Heart left ventricle (tissue), 16 donors: ENCODE results near the gene ACSL1. TPM values are rescaled to one million over a fixed set of nuclear protein-coding genes. Genes with fewer than 3 reads are reported as not detected.

Experiments used
- ATAC-seq, 4 donors: fragments of 200-7000 bp; cut with Tn5 transposase; one replicate each; pipeline ENCODE4 v1.9.1; 2020 to 2022; ENCODE audit warnings: moderate library complexity in 4 of 4, mild to moderate bottlenecking in 3 of 4, moderate number of reproducible peaks in 1 of 4
- DNase-seq, 5 donors: peaks; one replicate each; pipeline ENCODE4 v3.0.0-alpha.2; 2020
- H3K27ac ChIP-seq, 12 donors: fragments of 200-600 bp; sonication (generic) in 4 of 12; one replicate each; pipeline versions ENCODE4 v1.5.0 to v1.8.0; 2016 to 2022; ENCODE audit warnings: mild to moderate bottlenecking in 2 of 12
- H3K27me3 ChIP-seq, 9 donors: fragments of 200-600 bp; sonication (generic) in 2 of 9; one replicate each; pipeline versions ENCODE4 v1.5.1 to v1.8.0; 2016 to 2022; ENCODE audit warnings: mild to moderate bottlenecking in 3 of 9
- H3K36me3 ChIP-seq, 9 donors: fragments of 200-600 bp; sonication (generic) in 2 of 9; one replicate each; pipeline versions ENCODE4 v1.5.0 to v1.8.0; 2018 to 2022; ENCODE audit warnings: mild to moderate bottlenecking in 2 of 9
- H3K4me1 ChIP-seq, 12 donors: fragments of 200-600 bp; sonication (generic) in 4 of 12; one replicate each; pipeline versions ENCODE4 v1.5.0 to v1.8.0; 2016 to 2022; ENCODE audit warnings: mild to moderate bottlenecking in 3 of 12
- H3K4me3 ChIP-seq, 12 donors: fragments of 200-600 bp; sonication (generic) in 4 of 12; one replicate each; pipeline versions ENCODE4 v1.5.0 to v1.8.0; 2017 to 2022; ENCODE audit warnings: mild to moderate bottlenecking in 9 of 12, moderate library complexity in 4 of 12
- H3K9me3 ChIP-seq, 12 donors: fragments of 200-600 bp; sonication (generic) in 4 of 12; one replicate each; pipeline versions ENCODE4 v1.5.0 to v1.8.0; 2016 to 2022; ENCODE audit warnings: mild to moderate bottlenecking in 1 of 12
- POLR2A ChIP-seq, 2 donors: fragments of 450-650 bp; IDR thresholded peaks; one replicate each; pipeline ENCODE4 v1.6.1; 2017; ENCODE audit warnings: antibody characterized with exemption in 2 of 2, mild to moderate bottlenecking in 2 of 2, moderate library complexity in 2 of 2
- WGBS, 4 donors: extraction: QIAGEN DNeasy Blood & Tissue Kit in 2 of 4; methylation state at CpG; one replicate each; pipeline versions ENCODE4 v1.1.5 to v1.1.7; 2013 to 2018; 5-methylcytosine and 5-hydroxymethylcytosine counted together
- intact Hi-C, 10 donors: fragments of 100-400 bp; cut with DNase I; formaldehyde crosslinking; loops; one replicate each; pipeline versions ENCODE4 v1.11.1 to v1.14.2; 2022
- polyA plus RNA-seq, 2 donors: library from polyadenylated mRNA; stranded (reverse); fragments of 200-250 nt; gene quantifications; one replicate each; pipeline ENCODE4 v1.2.3, GENCODE V29; 2013
- total RNA-seq, 9 donors: library from RNA; depleted of rRNA in 2 of 9; stranded (reverse); fragments of >200 nt in 2 of 9; fragmentation: NEBNext Ultra II Directional in 3 of 9; extraction: Animal tissue kit (Norgen Biotek cat#: 25700) in 3 of 9; gene quantifications; one replicate each; pipeline versions ENCODE4 v1.1.0 to v1.2.4, GENCODE V29; 2016 to 2023
- TF ChIP-seq, protein P1 (sequence below), 12 donors: fragments of 200-600 bp; sonication (generic) in 4 of 12; IDR thresholded peaks; one replicate each; pipeline versions ENCODE4 v1.5.0 to v1.8.0; 2018 to 2022; ENCODE audit warnings: antibody characterized with exemption in 12 of 12, mild to moderate bottlenecking in 5 of 12
- donor health status: ischemic (EF 13 %, LVEDD 7.1; RV severe dilation, severe dysfunction).
- donor health status: healthy with polysubstance abuse.
- donor health status: DM: no; HTN: yes; CAD: no.
- donor health status: DM: no; HTN: no; CAD: no.
- donor health status: ischemic (EF 25% LVEDD 6.9; RV normal size, moderate dysfunction).
- donor health status: ischemic (EF 25% LVEDD 5.7; RV mildly dilated, moderate dysfunction).
- donor health status: healthy.
- donor health status: DM: yes; HTN: yes; CAD: no.
- donor health status: ischemic (EF 35%, LVEDD 5.7; RV mildly dilated, moderate dysfunction).
- donor health status: nonischemic (EF 11% LVEDD 7.7; RV severe dilation, severe dysfunction).
- donor health status: DM: yes; HTN: yes; CAD: no.
- donor health status: PGD.
- donor health status: ischemic (EF 29% LVEDD 5.4; RV normal size, mild dysfunction).
- donor health status: nonischemic (EF 23%, LVEDD 6.1; RV moderate dilation, normal function).

ACSL1 gene
- total and polyA plus RNA-seq, 11 donors: 171 to 603 (median 266) TPM

DNA sequence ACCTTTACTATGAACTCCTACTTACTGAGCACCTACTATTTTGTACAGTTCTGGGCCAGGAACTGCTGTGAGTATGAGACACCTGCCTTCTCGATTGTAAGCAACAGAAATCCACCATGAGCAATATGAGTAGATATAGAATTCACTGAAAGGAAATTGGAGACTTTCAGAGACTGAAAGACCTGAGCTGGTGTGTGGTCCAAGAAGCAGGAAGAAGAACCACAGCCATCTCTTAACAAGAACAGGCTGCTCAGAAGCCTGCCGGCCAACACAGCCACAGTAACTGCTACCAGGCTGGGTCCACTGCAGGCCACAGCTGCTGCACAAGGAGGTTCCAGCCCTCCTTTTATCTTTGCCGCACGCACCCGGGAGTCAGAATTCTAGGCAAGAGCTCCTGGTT, 10.8 kb upstream of the ACSL1 start:
- DNase-seq: no peak
- no peaks in the 10 kb centered on the region for H3K36me3 ChIP-seq
- no peaks in the 10 kb centered on the region for H3K9me3 ChIP-seq
- H3K27ac ChIP-seq: no peak overlapping the region
- WGBS, 4 donors: 86 to 94% (median 88%) methylated on average over 5 of the region's 5 CpGs
- intact Hi-C loops: no loop called here
- ATAC-seq: no peak
- TF ChIP-seq, protein P1, sequence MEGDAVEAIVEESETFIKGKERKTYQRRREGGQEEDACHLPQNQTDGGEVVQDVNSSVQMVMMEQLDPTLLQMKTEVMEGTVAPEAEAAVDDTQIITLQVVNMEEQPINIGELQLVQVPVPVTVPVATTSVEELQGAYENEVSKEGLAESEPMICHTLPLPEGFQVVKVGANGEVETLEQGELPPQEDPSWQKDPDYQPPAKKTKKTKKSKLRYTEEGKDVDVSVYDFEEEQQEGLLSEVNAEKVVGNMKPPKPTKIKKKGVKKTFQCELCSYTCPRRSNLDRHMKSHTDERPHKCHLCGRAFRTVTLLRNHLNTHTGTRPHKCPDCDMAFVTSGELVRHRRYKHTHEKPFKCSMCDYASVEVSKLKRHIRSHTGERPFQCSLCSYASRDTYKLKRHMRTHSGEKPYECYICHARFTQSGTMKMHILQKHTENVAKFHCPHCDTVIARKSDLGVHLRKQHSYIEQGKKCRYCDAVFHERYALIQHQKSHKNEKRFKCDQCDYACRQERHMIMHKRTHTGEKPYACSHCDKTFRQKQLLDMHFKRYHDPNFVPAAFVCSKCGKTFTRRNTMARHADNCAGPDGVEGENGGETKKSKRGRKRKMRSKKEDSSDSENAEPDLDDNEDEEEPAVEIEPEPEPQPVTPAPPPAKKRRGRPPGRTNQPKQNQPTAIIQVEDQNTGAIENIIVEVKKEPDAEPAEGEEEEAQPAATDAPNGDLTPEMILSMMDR (IDR thresholded peaks at IDR 0.05): no peak
- TF ChIP-seq POLR2A (IDR thresholded peaks at IDR 0.05): no peak
- peaks cover 0 to 9% (median 0%) of the 10 kb centered on the region in 12 donors for H3K4me1 ChIP-seq
- H3K27me3 ChIP-seq: no peaks in the 10 kb centered on the region
- H3K4me3 ChIP-seq: no peak overlapping the region

DNA sequence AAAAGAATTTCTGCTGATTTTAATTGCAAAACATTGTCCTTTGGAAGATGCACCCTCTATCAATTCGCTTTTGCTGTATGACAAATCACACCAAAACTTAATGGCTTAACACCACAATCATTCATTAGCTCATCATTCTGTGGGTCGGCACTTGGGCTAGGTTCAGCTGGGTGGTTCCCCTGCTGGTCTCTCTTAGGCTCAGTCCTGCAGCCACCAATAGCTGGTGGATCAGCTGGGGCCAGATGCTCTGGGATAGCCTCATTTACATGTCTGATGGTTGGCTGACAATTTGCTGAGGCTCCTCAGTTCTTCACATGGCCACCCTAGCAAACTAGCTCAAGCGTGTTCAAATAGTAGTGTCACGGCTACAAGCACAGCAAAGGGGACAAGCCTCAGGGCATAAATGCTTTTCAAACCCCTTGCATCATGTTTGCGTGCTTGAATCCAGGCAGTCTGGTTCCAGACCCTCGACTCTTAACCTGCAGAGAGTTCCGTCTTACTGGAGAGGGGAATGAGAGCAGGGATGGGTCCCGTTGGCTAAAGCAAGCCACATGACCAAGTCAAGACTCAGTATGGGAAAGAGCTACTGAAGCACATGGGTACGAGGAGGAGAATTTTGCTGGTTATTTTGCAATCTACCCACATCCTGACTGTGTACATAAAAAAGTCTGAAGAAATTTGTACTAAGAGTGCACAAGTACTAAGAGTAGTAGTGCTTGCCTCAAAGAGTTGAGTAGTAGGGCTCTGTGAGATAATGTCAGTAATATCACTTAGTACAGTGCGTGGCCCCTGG, 7.5 kb upstream of the ACSL1 start:
- DNase-seq: no peak
- intact Hi-C loops: no loop called here

DNA sequence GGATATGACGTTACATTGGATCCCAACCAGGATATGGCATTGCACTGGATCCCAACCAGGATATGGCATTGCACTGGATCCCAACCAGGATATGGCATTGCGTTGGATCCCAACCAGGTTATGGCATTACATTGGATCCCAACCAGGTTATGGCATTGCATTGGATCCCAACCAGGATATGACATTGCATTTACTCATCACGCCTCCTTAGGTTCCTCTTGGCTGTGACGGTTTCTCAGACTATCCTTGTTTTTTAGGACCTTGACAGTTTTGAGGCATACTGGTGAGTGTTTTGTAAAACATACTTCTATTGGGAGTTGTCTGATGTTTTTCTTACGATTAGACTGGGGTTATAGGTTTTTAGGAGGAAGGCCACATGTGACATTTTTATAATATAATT, 5.4 kb upstream of the ACSL1 start:
- 63 to 88% (median 80%) methylated on average over 5 of the region's 5 CpGs for WGBS, 4 donors
- ATAC-seq: no peak
- no peak overlapping the region for H3K4me3 ChIP-seq
- H3K27me3 ChIP-seq: no peaks in the 10 kb centered on the region
- DNase-seq: no peak
- intact Hi-C loops: no loop called here
- peaks cover 0 to 19% (median 6%) of the 10 kb centered on the region in 12 donors for H3K4me1 ChIP-seq
- H3K36me3 ChIP-seq: no peaks in the 10 kb centered on the region
- TF ChIP-seq, protein P1 (IDR thresholded peaks at IDR 0.05): no peak
- no peak for TF ChIP-seq POLR2A (IDR thresholded peaks at IDR 0.05)
- no peak overlapping the region for H3K27ac ChIP-seq
- H3K9me3 ChIP-seq: no peaks in the 10 kb centered on the region

More for the DNA sequence above, 7.5 kb upstream of the ACSL1 start:
- WGBS, 4 donors: 80 to 91% (median 82%) methylated on average over 10 of the region's 10 CpGs
- ATAC-seq: peak in 2 of 4 donors; percentile 42 to 56
- TF ChIP-seq, protein P1 (IDR thresholded peaks at IDR 0.05): no peak
- TF ChIP-seq POLR2A (IDR thresholded peaks at IDR 0.05): no peak
- Histone ChIP-seq H3K4me3 (no peak overlapping the region), H3K4me1 (peaks cover 0 to 9% (median 0%) of the 10 kb centered on the region in 12 donors), H3K36me3 (no peaks in the 10 kb centered on the region), H3K9me3 (no peaks in the 10 kb centered on the region), H3K27ac (no peak overlapping the region), H3K27me3 (no peaks in the 10 kb centered on the region)

DNA sequence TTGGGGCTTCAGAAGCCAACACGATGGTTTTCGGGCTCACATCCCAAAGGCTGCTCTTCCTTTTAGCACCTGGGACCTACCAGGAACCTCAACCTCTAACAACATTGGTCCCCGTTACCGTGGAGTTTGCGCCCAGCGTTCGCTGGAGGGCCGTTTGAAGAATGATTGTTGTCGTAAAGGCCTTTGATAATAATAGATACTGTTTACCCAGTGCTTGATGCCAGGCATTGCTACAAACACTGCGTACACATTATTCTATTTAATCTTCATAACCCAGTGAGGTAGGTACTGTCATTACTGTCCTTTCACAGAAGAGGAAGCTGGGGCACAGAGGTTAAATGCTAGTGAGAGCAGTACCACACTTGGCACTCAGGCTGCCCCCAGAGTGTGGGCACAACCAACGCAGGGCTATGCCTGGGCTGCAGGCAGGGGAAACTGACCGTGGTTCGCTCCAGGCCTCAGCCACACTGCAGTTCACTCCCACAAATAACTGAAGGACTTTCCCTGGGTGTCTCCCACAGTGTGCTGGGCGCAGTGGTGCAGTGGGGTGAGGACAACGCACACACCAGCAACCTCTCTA, 1.0 kb upstream of the ACSL1 start:
- Histone ChIP-seq H3K9me3 (no peaks in the 10 kb centered on the region), H3K4me3 (peak overlapping the region; percentile 47 to 91 (median 70)), H3K27me3 (no peaks in the 10 kb centered on the region), H3K36me3 (no peaks in the 10 kb centered on the region), H3K4me1 (peaks cover 2 to 46% (median 26%) of the 10 kb centered on the region in 12 donors), H3K27ac (peak overlapping the region in 11 of 12 donors; percentile 72 to 94 (median 85))
- 58 to 61% (median 60%) methylated on average over 15 of the region's 15 CpGs for WGBS, 4 donors
- no peak for TF ChIP-seq POLR2A (IDR thresholded peaks at IDR 0.05)
- TF ChIP-seq, protein P1 (IDR thresholded peaks at IDR 0.05): no peak
- intact Hi-C loops: loop anchor here in 5 of 10 donors (5.0 to 10.0 kb wide), 7 partner anchors 79 to 318 kb away; partner anchors contain the start of genes SLC25A4 (in 2 of the 5), CASP3 (in 1 of the 5) and PRIMPOL (in 1 of the 5)
- DNase-seq (no peak), ATAC-seq (peak in 1 of 4 donors; percentile 15)
